ENCODE data around the gene RBMS3. TPM values are rescaled to one million over a fixed set of nuclear protein-coding genes. Genes with fewer than 3 reads are reported as not detected.
A peak's percentile ranks its signal among the peaks of the same experiment; 100 is the strongest.

Gene RBMS3
- total RNA-seq, 4 donors from 2014 or later: 51.5 to 76.0 (median 66.6) TPM

DNA sequence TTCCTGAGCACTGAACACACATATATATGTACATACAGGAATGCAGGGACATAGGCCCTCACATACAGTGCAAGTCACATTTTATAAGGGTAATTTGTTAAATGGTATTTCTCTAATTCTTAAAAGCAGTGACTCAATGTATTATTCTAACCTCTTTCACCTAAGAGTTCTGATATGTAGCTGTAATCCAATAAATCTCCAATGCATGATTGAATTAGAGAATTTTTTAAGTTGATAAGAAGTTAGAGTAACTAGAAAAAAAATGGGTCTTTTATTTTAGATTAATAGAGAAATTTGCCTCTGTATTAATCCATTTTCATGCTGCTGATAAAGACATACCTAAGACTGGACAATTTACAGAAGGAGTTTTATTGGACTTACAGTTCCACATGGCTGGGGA lies 98.2 kb downstream of the RBMS3 start:
- H3K27me3 ChIP-seq: no peaks in the 10 kb centered on the region
- H3K4me3 ChIP-seq: no peak overlapping the region
- H3K4me1 ChIP-seq: peaks cover 4 to 20% (median 6%) of the 10 kb centered on the region in 3 donors
- no peak overlapping the region for H3K27ac ChIP-seq
- TF ChIP-seq EP300 (IDR thresholded peaks at IDR 0.05) (no peak), POLR2AphosphoS5 (IDR thresholded peaks at IDR 0.05) (no peak), POLR2A (IDR thresholded peaks at IDR 0.05) (no peak)
- TF ChIP-seq, protein P1, sequence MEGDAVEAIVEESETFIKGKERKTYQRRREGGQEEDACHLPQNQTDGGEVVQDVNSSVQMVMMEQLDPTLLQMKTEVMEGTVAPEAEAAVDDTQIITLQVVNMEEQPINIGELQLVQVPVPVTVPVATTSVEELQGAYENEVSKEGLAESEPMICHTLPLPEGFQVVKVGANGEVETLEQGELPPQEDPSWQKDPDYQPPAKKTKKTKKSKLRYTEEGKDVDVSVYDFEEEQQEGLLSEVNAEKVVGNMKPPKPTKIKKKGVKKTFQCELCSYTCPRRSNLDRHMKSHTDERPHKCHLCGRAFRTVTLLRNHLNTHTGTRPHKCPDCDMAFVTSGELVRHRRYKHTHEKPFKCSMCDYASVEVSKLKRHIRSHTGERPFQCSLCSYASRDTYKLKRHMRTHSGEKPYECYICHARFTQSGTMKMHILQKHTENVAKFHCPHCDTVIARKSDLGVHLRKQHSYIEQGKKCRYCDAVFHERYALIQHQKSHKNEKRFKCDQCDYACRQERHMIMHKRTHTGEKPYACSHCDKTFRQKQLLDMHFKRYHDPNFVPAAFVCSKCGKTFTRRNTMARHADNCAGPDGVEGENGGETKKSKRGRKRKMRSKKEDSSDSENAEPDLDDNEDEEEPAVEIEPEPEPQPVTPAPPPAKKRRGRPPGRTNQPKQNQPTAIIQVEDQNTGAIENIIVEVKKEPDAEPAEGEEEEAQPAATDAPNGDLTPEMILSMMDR (IDR thresholded peaks at IDR 0.05): no peak
- no peaks in the 10 kb centered on the region for H3K9me3 ChIP-seq
- no peaks in the 10 kb centered on the region for H3K36me3 ChIP-seq
- no peak for ATAC-seq

DNA sequence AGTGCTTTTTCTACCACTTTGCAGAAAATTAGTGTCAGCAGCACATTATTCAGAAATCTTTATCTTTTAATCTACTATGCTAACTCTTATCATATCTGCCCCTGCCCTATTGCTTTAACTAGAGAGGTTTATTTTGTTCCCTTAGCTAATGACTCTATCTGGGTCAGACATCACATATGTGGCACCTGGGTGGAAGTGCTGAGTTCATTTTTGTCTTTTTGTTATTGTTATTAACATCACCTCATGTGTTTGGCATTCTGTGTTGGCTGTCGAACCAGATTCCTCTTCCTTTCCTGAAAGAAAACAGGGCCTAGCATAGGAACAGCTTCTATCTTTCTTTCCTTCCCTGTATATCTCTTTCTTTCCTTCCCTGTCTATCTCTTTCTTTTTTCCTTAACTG lies 100.7 kb downstream of the RBMS3 start:
- peak; percentile 65 for ATAC-seq
- no peaks in the 10 kb centered on the region for H3K36me3 ChIP-seq
- H3K4me3 ChIP-seq: no peak overlapping the region
- peaks cover 4 to 17% (median 10%) of the 10 kb centered on the region in 3 donors for H3K4me1 ChIP-seq
- 0 to 80% methylated on average over 1 of the region's 1 CpG for whole genome bisulfite sequencing, 2 donors (ENCODE audit: low coverage in 1 of 2)
- H3K9me3 ChIP-seq: no peaks in the 10 kb centered on the region
- peak overlapping the region in 3 of 4 donors; percentile 47 to 63 (median 59) for H3K27ac ChIP-seq
- H3K27me3 ChIP-seq: no peaks in the 10 kb centered on the region
- TF ChIP-seq, protein P1 (IDR thresholded peaks at IDR 0.05): no peak
- TF ChIP-seq POLR2AphosphoS5 (IDR thresholded peaks at IDR 0.05): no peak
- TF ChIP-seq EP300 (IDR thresholded peaks at IDR 0.05): no peak
- no peak for TF ChIP-seq POLR2A (IDR thresholded peaks at IDR 0.05)

DNA sequence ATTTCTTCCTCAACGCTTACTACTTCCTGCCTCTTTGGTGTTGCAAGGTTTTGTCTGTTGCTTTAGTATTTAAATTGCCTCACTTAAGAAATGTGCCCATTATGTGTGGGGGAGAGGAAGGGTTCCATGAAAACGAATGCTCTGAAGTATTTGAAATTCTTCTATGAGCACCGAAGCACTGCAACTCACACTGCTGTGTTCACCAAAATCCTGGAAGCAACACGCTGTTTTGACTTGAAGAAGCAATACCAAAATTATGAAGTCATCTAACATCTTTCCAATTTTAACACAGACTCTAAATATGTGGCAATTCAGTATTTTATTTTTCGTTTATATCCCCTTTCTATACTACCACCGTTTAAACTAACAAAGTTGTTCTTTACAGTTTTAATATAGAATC lies 101.5 kb downstream of the RBMS3 start:
- H3K27ac ChIP-seq: peak overlapping the region; percentile 18 to 63 (median 53)
- 51 to 57% methylated on average over 5 to 6 of the region's 6 CpGs for WGBS, 2 donors (ENCODE audit: low coverage in 1 of 2)
- peaks cover 4 to 17% (median 10%) of the 10 kb centered on the region in 3 donors for H3K4me1 ChIP-seq
- no peaks in the 10 kb centered on the region for H3K27me3 ChIP-seq
- H3K4me3 ChIP-seq: no peak overlapping the region
- H3K36me3 ChIP-seq: no peaks in the 10 kb centered on the region
- ATAC-seq: peak; percentile 77
- TF ChIP-seq EP300 (IDR thresholded peaks at IDR 0.05) (no peak), POLR2A (IDR thresholded peaks at IDR 0.05) (no peak), POLR2AphosphoS5 (IDR thresholded peaks at IDR 0.05) (no peak)
- no peaks in the 10 kb centered on the region for H3K9me3 ChIP-seq

DNA sequence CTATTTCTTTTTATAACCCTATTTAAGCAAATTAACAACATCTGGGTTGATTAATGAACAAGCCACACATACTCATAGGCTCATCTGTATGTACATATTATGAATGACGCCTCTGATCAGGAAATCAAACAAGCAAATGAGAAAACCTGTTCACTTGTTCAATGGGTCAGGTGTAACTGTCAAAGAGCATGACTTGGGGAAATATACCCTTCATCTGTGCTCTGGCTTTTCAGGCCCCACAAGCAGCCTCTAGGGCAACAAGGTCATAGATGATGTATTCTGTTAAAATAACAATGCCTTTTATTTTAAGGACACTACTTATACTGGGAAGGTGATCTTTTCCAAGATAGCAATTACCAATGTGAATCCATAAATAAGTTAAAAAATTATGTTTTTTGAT lies 102.0 kb downstream of the RBMS3 start:
- peak overlapping the region in 1 of 4 donors; percentile 63 for H3K27ac ChIP-seq

DNA sequence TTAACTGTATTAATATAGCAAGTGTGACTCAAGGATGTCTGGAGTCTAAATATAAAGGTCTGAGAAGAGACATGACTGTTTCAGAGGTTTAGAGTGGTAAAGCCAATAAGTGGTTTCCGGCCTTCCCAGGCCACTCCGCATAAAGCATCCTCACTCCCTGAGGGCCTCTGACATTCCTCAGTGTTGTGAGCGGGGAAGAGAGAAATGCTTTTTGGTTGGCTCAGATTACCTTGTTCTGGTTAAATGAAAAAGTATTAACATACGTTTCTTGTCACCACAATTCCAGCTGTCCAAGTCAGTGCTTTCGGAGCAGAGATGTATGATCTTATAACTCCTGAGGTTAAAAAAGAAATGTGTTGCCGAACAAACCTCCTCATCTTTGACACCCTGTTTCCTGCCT lies 103.8 kb downstream of the RBMS3 start:
- Histone ChIP-seq H3K4me1 (peaks cover 4 to 17% (median 10%) of the 10 kb centered on the region in 3 donors), H3K27ac (peak overlapping the region; percentile 25 to 64 (median 56)), H3K4me3 (no peak overlapping the region), H3K36me3 (no peaks in the 10 kb centered on the region), H3K9me3 (no peaks in the 10 kb centered on the region), H3K27me3 (no peaks in the 10 kb centered on the region)
- TF ChIP-seq, protein P1 (IDR thresholded peaks at IDR 0.05): no peak
- no peak for TF ChIP-seq POLR2A (IDR thresholded peaks at IDR 0.05)
- TF ChIP-seq EP300 (IDR thresholded peaks at IDR 0.05): no peak
- TF ChIP-seq POLR2AphosphoS5 (IDR thresholded peaks at IDR 0.05): no peak
- peak; percentile 48 for ATAC-seq
- 49% methylated on average over 6 of the region's 6 CpGs for whole genome bisulfite sequencing, 2 donors (ENCODE audit: low coverage in 1 of 2)

More for the DNA sequence above, 102.0 kb downstream of the RBMS3 start:
- WGBS, 2 donors (ENCODE audit: low coverage in 1 of 2): 88 to 100% methylated on average over 1 of the region's 1 CpG
- Histone ChIP-seq H3K36me3 (no peaks in the 10 kb centered on the region), H3K9me3 (no peaks in the 10 kb centered on the region), H3K4me3 (no peak overlapping the region), H3K4me1 (peaks cover 4 to 17% (median 10%) of the 10 kb centered on the region in 3 donors), H3K27me3 (no peaks in the 10 kb centered on the region)
- TF ChIP-seq POLR2A (IDR thresholded peaks at IDR 0.05) (no peak), POLR2AphosphoS5 (IDR thresholded peaks at IDR 0.05) (no peak), EP300 (IDR thresholded peaks at IDR 0.05) (no peak)
- TF ChIP-seq, protein P1 (IDR thresholded peaks at IDR 0.05): no peak
- ATAC-seq: no peak
